T-helper 2 cell treated with Interferon-gamma antibody and Interleukin-4, amounts not matched to agents 5 μg/mL and 100 μg/mL, for 36 hours (primary cell): Measurements from ENCODE around the gene PI4K2A.
"Not testable (repeated sequence)": the region's sequence is repeated elsewhere in the genome, so short reads cannot be mapped to it uniquely, and the experiment has no call there.

Experiments
- DNase-seq: peaks from one replicate; pipeline ENCODE4 v3.0.0; 2021; ENCODE audit warnings: low spot score
- H3K27ac Mint-ChIP-seq: one replicate; pipeline ENCODE4 v1.8.0; 2021; ENCODE audit warnings: mild to moderate bottlenecking, mixed read lengths
- H3K27me3 Mint-ChIP-seq: one replicate; pipeline ENCODE4 v1.8.0; 2021; ENCODE audit warnings: low read depth, mixed read lengths
- H3K36me3 Mint-ChIP-seq: one replicate; pipeline ENCODE4 v1.8.0; 2021; ENCODE audit warnings: low read depth, mixed read lengths
- H3K4me1 Mint-ChIP-seq: one replicate; pipeline ENCODE4 v1.8.0; 2021; ENCODE audit warnings: low read depth, mixed read lengths
- H3K4me3 Mint-ChIP-seq: one replicate; pipeline ENCODE4 v1.8.0; 2022; ENCODE audit warnings: mild to moderate bottlenecking, moderate library complexity, mixed read lengths
- H3K9me3 Mint-ChIP-seq: one replicate; pipeline ENCODE4 v1.8.0; 2021; ENCODE audit warnings: mixed read lengths

Gene PI4K2A

DNA sequence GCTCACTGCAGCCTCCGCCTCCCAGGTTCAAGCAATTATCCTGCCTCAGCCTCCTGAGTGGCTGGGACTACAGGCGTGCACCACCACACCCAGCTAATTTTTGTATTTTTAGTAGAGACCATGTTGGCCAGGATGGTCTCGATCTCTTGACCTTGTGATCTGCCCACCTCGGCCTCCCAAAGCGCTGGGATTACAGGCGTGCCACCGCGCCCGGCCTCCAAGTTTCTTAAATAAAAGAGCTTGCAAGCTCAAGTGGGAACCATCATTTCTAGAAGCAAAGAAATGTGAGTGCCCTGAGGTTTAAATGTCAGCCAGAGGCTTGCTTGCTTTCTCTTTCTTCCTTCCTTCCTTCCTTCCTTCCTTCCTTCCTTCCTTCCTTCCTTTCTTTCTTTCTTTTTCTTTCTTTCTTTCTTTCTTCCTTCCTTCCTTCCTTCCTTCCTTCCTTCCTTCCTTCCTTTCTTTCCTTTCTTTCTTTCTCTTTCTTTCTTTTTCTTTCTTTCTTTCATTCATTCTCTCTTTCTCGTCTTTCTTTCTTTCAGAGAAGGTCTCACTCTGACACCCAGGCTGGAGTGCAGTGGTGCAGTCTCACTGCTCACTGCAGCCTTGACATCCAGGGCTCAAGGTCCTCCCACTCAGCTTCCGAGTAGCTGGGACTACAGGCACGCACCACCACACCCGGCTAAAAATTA, 2.1 kb downstream of the PI4K2A start:
- peak overlapping the region; percentile 42 for H3K4me3 Mint-ChIP-seq
- H3K4me1 Mint-ChIP-seq: peaks cover 30% of the 10 kb centered on the region
- H3K9me3 Mint-ChIP-seq, H3K27me3 Mint-ChIP-seq, DNase-seq: not testable (repeated sequence)
- peak overlapping the region; percentile 20 for H3K27ac Mint-ChIP-seq
- H3K36me3 Mint-ChIP-seq: peaks cover 15% of the 10 kb centered on the region

DNA sequence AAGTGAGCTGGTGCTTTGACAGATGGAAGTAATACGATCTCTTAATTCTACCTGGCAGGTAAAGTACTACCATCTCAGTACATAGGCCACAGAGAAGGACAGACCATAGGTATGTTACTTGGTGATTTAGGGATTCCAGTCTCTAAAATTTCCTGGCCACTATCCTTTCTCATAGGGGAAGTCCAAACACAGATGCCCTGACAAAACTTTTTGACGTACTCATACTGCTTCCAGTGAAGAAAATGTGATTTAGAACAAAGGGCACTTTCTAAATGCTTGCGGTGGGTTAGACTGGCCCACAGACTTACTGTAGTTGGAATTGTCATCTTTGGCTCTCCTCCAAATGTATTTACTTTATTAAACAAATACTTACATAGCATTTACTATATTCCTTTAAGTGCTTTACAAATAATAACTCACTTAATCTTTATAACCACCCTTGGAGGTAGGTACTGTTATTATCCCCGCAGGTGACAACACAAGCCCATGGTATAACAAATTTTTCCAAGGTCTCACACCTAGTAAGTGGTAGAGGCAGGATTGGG, 3.0 kb downstream of the PI4K2A start:
- Mint-ChIP-seq H3K4me3 (peak overlapping the region; percentile 42), H3K36me3 (peaks cover 17% of the 10 kb centered on the region), H3K27ac (no peak overlapping the region), H3K27me3 (no peaks in the 10 kb centered on the region), H3K4me1 (peaks cover 32% of the 10 kb centered on the region), H3K9me3 (no peaks in the 10 kb centered on the region)
- DNase-seq: no peak

DNA sequence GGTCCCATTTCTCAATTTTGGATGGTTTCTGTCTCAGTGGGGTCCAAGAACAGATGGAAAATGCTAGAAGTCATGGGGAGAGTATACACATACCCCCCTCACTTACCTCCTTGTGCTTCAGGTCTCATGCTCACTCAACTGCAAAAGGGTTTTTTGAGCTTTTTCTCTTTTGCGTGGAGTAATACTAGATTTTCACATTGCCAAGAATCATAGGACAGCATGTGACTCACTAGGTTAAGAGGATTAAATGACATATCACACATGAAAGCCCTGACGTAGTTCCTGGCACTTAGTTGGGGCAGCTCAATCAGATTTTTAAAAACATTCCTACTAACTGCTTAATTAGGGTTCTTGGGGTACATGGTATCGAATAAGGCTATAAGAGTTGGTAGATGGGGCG, 4.5 kb downstream of the PI4K2A start:
- no peak overlapping the region for H3K27ac Mint-ChIP-seq
- no peaks in the 10 kb centered on the region for H3K27me3 Mint-ChIP-seq
- peaks cover 39% of the 10 kb centered on the region for H3K4me1 Mint-ChIP-seq
- no peaks in the 10 kb centered on the region for H3K9me3 Mint-ChIP-seq
- H3K4me3 Mint-ChIP-seq: no peak overlapping the region
- no peak for DNase-seq
- H3K36me3 Mint-ChIP-seq: peaks cover 17% of the 10 kb centered on the region

DNA sequence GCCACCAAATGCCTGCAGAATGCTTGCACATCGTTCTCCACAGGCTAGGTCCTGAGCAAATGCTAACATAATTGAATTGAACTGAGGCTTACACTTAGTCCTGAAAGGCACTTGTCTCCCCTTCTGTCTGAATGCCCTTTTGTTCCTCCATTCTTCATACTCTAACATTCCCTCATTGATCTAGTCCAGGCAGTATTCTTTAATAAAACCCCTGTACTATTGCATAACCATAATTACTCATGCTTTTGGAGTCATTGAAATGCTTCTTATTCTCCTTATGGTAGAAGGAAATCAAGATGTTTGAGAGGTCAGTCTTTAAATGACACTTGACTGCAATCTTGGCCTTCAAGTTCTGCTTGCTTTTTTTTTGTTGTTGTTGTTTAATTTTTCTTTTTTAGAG, 7.1 kb downstream of the PI4K2A start:
- DNase-seq: no peak
- H3K27me3 Mint-ChIP-seq: no peaks in the 10 kb centered on the region
- peaks cover 26% of the 10 kb centered on the region for H3K4me1 Mint-ChIP-seq
- no peaks in the 10 kb centered on the region for H3K9me3 Mint-ChIP-seq
- no peak overlapping the region for H3K4me3 Mint-ChIP-seq
- H3K27ac Mint-ChIP-seq: peak overlapping the region; percentile 16
- peaks cover 19% of the 10 kb centered on the region for H3K36me3 Mint-ChIP-seq

DNA sequence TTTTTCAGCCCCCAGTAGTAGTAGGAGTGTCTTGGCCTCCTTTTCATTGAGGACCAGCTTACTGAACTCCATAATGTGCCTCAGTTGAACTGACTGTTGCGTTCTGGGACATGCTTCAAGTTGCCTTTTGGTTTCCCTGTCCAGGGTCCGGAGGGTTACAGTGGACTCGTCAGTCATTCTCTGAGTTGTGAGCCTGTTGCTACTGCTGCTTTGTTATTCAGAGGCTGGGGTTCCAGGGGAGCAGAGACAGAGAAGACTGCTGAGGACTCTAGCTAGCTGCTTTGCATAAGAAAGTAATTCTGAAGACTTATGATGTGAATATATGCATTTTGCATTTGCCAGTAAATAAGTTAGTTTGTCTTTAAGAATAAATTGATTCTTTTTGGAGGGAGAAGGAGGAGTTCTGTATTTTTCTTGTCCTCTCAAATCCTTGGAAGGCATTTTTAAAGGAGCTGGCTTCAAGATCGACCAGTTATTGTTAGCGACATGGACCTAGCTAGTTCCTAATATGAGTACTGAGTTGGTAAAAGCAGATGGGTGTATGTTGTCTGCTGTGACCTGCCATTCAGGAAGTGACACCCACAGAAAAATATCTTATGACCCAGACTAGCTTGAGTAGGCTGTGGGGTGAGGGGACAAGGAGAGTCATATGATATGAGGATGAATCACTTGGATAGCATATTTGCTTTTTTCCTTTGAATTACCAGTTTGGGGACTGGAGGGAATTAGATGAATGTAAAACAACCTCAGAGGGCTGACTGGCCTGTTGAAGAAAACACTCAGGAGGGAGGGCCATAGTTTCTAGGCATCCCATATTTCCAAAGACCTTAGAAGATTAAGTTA, 8.3 kb downstream of the PI4K2A start:
- peak overlapping the region; percentile 64 for H3K27ac Mint-ChIP-seq
- peak; percentile 68 for DNase-seq
- no peaks in the 10 kb centered on the region for H3K27me3 Mint-ChIP-seq
- no peaks in the 10 kb centered on the region for H3K9me3 Mint-ChIP-seq
- H3K36me3 Mint-ChIP-seq: peaks cover 21% of the 10 kb centered on the region
- H3K4me3 Mint-ChIP-seq: peak overlapping the region; percentile 13
- peaks cover 17% of the 10 kb centered on the region for H3K4me1 Mint-ChIP-seq

DNA sequence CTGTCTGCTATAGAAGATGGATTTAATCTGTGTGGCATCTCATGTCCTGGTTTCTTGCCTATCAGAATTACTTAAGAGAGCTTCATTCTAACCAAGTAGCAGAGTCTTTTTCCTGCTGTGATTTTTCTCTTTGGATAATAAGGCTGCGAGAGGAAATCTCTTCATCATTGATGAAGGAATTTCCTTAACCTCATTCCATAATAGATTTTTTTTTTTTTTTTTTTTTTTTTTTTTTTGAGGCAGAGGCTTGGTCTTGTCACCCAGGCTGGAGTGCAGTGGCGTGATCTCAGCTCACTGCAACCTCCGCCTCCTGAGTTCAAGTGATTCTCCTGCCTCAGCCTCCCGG, 8.9 kb downstream of the PI4K2A start:
- Mint-ChIP-seq H3K4me1 (peaks cover 17% of the 10 kb centered on the region), H3K27ac (peak overlapping the region; percentile 64), H3K36me3 (peaks cover 24% of the 10 kb centered on the region)
- not testable (repeated sequence) for H3K9me3 Mint-ChIP-seq, H3K4me3 Mint-ChIP-seq, H3K27me3 Mint-ChIP-seq, DNase-seq

DNA sequence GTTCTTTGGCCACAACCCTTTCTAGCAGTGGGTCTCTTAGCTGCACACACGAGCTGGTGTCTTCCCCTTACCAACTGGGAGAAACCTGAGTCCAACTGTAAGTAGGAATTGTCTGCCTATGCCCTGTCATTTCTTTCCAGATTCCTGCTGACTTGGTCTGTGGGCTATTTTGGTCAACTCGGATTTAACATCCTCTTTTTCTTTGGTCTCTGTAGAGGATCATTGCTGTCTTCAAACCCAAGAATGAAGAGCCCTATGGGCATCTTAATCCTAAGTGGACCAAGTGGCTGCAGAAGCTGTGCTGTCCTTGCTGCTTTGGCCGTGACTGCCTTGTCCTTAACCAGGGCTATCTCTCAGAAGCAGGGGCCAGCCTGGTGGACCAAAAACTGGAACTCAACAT, 10.3 kb downstream of the PI4K2A start:
- Mint-ChIP-seq H3K9me3 (no peaks in the 10 kb centered on the region), H3K4me1 (peaks cover 16% of the 10 kb centered on the region), H3K27ac (no peak overlapping the region), H3K27me3 (no peaks in the 10 kb centered on the region), H3K36me3 (peaks cover 16% of the 10 kb centered on the region), H3K4me3 (no peak overlapping the region)
- DNase-seq: no peak

DNA sequence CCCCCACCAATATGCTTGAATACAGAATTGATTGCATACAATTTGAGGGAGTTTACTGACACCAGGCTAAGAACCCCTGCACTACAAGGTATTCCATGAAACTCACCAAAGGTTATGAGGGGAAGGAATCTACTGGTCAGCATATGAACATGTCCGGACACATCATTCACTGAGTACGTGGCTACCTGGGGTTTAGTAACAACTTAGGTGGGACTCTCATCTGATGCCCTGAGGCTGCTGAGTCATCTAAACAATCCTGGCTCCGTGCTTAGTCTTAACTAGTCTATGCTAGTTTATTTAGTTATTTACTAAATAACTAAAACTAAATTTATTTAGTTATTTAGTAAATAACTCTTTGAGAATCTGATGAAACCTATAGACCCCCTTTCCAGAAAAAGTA, 11.3 kb downstream of the PI4K2A start:
- H3K27ac Mint-ChIP-seq: no peak overlapping the region
- H3K9me3 Mint-ChIP-seq: no peaks in the 10 kb centered on the region
- H3K4me1 Mint-ChIP-seq: peaks cover 15% of the 10 kb centered on the region
- no peak overlapping the region for H3K4me3 Mint-ChIP-seq
- no peaks in the 10 kb centered on the region for H3K27me3 Mint-ChIP-seq
- DNase-seq: no peak
- H3K36me3 Mint-ChIP-seq: peaks cover 23% of the 10 kb centered on the region

DNA sequence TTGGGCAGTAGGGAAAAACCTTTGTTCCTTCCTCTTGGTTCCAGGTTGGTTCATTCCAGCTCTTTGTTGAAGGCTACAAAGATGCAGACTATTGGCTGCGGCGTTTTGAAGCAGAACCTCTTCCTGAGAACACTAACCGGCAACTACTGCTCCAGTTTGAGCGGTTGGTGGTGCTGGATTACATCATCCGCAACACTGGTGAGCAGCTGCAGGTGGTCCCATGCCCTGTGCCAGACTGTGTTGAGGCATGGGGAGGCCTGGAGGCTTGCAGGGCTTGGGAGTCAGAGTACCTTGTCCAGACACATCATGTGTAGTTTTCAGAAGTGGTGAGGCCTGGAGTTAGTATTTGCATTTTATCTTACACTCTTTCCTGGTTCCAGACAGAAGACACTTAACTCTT, 16.3 kb downstream of the PI4K2A start:
- H3K9me3 Mint-ChIP-seq: no peaks in the 10 kb centered on the region
- H3K36me3 Mint-ChIP-seq: peaks cover 36% of the 10 kb centered on the region
- no peak overlapping the region for H3K4me3 Mint-ChIP-seq
- no peak overlapping the region for H3K27ac Mint-ChIP-seq
- H3K4me1 Mint-ChIP-seq: no peaks in the 10 kb centered on the region
- no peaks in the 10 kb centered on the region for H3K27me3 Mint-ChIP-seq
- no peak for DNase-seq

DNA sequence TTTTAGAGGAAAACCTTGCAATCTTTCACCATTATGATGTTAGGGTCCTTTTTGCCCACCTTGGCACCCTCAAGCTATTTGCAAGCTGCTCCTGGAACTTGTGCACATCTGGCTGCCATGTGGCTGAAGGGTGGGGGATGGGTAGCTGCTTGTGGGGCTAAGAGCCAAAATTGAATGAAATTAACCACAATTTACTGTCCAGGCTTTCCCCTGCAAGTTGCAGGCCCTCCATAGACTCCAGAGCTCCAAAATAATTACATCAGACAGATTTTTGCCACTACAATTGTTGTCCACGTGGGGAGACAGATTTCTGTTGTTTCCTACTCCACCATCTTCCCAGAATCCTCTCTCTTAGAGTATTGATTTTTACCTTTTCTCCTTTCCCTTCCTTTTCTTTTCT, 19.1 kb downstream of the PI4K2A start:
- Mint-ChIP-seq H3K4me3 (no peak overlapping the region), H3K36me3 (peaks cover 40% of the 10 kb centered on the region), H3K9me3 (no peaks in the 10 kb centered on the region), H3K4me1 (no peaks in the 10 kb centered on the region), H3K27me3 (no peaks in the 10 kb centered on the region), H3K27ac (no peak overlapping the region)
- no peak for DNase-seq

DNA sequence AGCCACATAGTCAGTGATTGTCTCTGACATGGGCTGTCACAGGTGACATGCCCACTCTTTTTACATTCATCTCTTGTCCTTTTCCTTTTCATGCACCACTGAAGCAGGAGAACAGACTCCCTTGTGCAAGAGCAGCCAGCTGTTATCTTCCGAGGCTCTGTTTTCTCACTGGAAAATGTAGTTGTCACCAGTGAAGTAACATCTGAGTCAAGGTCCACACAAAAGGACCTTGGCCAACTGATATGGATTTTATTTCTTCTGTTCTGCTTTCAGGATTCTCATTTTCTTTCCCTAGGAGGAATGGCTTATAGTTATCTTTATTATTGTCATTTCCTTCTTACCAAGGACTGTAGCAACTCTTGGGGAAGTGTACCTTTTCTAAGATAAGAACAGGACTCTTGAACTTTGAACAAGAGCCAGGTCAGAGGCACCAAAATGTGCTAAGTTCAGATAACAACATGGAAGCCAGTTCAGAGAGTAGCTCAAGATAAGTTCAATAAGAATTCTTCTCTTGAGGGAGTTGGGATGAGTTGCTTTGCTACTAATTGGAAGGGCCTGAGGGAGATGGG, 23.9 kb downstream of the PI4K2A start:
- H3K36me3 Mint-ChIP-seq: peaks cover 28% of the 10 kb centered on the region
- H3K4me3 Mint-ChIP-seq: no peak overlapping the region
- H3K27me3 Mint-ChIP-seq: no peaks in the 10 kb centered on the region
- no peaks in the 10 kb centered on the region for H3K4me1 Mint-ChIP-seq
- no peak for DNase-seq
- no peaks in the 10 kb centered on the region for H3K9me3 Mint-ChIP-seq
- H3K27ac Mint-ChIP-seq: no peak overlapping the region

DNA sequence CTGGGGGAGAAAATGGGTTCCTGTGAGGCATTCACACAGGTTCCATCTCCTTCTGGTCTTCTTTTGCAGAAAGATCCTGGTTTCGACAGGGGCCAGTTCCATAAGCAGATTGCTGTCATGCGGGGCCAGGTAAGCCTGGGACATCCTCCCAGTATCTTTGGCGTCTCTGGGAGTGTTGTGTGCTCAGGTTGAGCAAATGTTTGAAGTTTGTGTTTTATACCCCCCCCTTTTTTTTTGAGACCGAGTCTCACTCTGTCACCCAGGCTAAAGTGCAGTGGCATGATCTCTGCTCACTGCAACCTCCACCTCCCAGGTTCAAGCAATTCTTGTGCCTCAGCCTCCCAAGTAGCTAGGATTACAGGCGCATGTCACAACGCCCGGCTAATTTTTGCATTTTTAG, 26.5 kb downstream of the PI4K2A start:
- no peaks in the 10 kb centered on the region for H3K27me3 Mint-ChIP-seq
- no peaks in the 10 kb centered on the region for H3K9me3 Mint-ChIP-seq
- no peak overlapping the region for H3K27ac Mint-ChIP-seq
- no peak for DNase-seq
- H3K4me1 Mint-ChIP-seq: no peaks in the 10 kb centered on the region
- H3K4me3 Mint-ChIP-seq: no peak overlapping the region
- peaks cover 25% of the 10 kb centered on the region for H3K36me3 Mint-ChIP-seq

DNA sequence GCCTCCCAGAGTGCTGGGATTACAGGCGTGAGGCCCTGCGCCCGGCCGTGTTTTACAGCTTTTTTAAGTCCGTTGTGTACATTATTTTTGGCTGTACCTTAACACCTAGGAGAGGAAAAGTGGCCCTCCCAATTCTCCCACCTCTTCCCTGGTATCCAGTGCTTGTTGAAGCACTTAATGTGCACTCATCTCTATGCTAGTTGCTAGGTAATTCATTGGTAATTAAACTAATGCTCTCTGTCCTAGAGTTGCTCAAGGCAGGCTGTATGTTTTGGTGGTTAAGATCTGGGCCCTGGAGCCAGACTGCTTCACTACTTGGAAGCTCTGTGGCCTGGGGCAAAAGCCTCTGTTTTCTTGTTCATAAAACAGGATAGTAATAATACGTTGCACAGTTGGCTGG, 27.0 kb downstream of the PI4K2A start:
- H3K27ac Mint-ChIP-seq: no peak overlapping the region
- no peaks in the 10 kb centered on the region for H3K4me1 Mint-ChIP-seq
- DNase-seq: no peak
- no peaks in the 10 kb centered on the region for H3K27me3 Mint-ChIP-seq
- H3K9me3 Mint-ChIP-seq: no peaks in the 10 kb centered on the region
- peaks cover 24% of the 10 kb centered on the region for H3K36me3 Mint-ChIP-seq
- H3K4me3 Mint-ChIP-seq: no peak overlapping the region

DNA sequence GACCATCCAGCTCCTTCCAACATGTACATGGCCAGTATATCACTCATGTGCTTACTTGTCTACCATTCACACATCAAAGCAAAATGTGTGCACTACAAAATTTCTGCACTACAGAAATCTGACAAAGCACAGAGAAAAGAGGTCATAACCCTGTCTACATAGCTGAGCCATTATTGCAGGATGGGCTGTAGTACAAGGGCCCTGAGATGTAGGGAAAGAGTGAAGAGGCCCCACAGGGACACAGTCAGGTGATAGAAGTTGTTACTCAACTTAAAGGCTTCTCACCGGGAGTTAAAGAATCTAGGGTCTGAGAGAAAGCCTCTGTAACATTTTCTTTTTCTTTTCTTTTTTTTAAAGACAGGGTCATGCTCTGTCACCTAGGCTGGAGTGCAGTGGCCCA, 29.1 kb downstream of the PI4K2A start:
- H3K36me3 Mint-ChIP-seq: peaks cover 24% of the 10 kb centered on the region
- no peak overlapping the region for H3K27ac Mint-ChIP-seq

More for the DNA sequence above, 29.1 kb downstream of the PI4K2A start:
- no peaks in the 10 kb centered on the region for H3K9me3 Mint-ChIP-seq
- DNase-seq: no peak
- H3K27me3 Mint-ChIP-seq: no peaks in the 10 kb centered on the region
- H3K4me3 Mint-ChIP-seq: no peak overlapping the region
- no peaks in the 10 kb centered on the region for H3K4me1 Mint-ChIP-seq
